ENCODE data around the gene MIGA2.

- TF ChIP-seq, protein P1, sequence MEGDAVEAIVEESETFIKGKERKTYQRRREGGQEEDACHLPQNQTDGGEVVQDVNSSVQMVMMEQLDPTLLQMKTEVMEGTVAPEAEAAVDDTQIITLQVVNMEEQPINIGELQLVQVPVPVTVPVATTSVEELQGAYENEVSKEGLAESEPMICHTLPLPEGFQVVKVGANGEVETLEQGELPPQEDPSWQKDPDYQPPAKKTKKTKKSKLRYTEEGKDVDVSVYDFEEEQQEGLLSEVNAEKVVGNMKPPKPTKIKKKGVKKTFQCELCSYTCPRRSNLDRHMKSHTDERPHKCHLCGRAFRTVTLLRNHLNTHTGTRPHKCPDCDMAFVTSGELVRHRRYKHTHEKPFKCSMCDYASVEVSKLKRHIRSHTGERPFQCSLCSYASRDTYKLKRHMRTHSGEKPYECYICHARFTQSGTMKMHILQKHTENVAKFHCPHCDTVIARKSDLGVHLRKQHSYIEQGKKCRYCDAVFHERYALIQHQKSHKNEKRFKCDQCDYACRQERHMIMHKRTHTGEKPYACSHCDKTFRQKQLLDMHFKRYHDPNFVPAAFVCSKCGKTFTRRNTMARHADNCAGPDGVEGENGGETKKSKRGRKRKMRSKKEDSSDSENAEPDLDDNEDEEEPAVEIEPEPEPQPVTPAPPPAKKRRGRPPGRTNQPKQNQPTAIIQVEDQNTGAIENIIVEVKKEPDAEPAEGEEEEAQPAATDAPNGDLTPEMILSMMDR (conservative IDR thresholded peaks at IDR 0.05; ENCODE audit: low read depth in 2 of 2) = no peak
- no peak for TF ChIP-seq EZH2 (IDR thresholded peaks at IDR 0.05; ENCODE audit: low read depth, unreplicated experiment)
- no peak for TF ChIP-seq POLR2AphosphoS5 (IDR thresholded peaks at IDR 0.05; ENCODE audit: low read depth)
- TF ChIP-seq CREB1 (CRISPR knock-in tag; IDR thresholded peaks at IDR 0.05; ENCODE audit: low read depth) = no peak
- TF ChIP-seq REST (IDR thresholded peaks at IDR 0.05; ENCODE audit: unreplicated experiment) = no peak
- no peak for TF ChIP-seq ZNF331 (CRISPR knock-in tag; IDR thresholded peaks at IDR 0.05; ENCODE audit: low read depth)
- no peak for TF ChIP-seq EZH2phosphoT487 (IDR thresholded peaks at IDR 0.05; ENCODE audit: unreplicated experiment)
- no peak for TF ChIP-seq JUNB (IDR thresholded peaks at IDR 0.05; ENCODE audit: unreplicated experiment)
- no peak for TF ChIP-seq ZNF114 (CRISPR knock-in tag; IDR thresholded peaks at IDR 0.05)
- no peak for TF ChIP-seq STAT1 (IDR thresholded peaks at IDR 0.05; ENCODE audit: unreplicated experiment)
- no peak for TF ChIP-seq NANOG (IDR thresholded peaks at IDR 0.05; ENCODE audit: borderline replicate concordance)
- TF ChIP-seq, protein P2, sequence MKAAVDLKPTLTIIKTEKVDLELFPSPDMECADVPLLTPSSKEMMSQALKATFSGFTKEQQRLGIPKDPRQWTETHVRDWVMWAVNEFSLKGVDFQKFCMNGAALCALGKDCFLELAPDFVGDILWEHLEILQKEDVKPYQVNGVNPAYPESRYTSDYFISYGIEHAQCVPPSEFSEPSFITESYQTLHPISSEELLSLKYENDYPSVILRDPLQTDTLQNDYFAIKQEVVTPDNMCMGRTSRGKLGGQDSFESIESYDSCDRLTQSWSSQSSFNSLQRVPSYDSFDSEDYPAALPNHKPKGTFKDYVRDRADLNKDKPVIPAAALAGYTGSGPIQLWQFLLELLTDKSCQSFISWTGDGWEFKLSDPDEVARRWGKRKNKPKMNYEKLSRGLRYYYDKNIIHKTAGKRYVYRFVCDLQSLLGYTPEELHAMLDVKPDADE (IDR thresholded peaks at IDR 0.05) = no peak
- TF ChIP-seq, protein P3, sequence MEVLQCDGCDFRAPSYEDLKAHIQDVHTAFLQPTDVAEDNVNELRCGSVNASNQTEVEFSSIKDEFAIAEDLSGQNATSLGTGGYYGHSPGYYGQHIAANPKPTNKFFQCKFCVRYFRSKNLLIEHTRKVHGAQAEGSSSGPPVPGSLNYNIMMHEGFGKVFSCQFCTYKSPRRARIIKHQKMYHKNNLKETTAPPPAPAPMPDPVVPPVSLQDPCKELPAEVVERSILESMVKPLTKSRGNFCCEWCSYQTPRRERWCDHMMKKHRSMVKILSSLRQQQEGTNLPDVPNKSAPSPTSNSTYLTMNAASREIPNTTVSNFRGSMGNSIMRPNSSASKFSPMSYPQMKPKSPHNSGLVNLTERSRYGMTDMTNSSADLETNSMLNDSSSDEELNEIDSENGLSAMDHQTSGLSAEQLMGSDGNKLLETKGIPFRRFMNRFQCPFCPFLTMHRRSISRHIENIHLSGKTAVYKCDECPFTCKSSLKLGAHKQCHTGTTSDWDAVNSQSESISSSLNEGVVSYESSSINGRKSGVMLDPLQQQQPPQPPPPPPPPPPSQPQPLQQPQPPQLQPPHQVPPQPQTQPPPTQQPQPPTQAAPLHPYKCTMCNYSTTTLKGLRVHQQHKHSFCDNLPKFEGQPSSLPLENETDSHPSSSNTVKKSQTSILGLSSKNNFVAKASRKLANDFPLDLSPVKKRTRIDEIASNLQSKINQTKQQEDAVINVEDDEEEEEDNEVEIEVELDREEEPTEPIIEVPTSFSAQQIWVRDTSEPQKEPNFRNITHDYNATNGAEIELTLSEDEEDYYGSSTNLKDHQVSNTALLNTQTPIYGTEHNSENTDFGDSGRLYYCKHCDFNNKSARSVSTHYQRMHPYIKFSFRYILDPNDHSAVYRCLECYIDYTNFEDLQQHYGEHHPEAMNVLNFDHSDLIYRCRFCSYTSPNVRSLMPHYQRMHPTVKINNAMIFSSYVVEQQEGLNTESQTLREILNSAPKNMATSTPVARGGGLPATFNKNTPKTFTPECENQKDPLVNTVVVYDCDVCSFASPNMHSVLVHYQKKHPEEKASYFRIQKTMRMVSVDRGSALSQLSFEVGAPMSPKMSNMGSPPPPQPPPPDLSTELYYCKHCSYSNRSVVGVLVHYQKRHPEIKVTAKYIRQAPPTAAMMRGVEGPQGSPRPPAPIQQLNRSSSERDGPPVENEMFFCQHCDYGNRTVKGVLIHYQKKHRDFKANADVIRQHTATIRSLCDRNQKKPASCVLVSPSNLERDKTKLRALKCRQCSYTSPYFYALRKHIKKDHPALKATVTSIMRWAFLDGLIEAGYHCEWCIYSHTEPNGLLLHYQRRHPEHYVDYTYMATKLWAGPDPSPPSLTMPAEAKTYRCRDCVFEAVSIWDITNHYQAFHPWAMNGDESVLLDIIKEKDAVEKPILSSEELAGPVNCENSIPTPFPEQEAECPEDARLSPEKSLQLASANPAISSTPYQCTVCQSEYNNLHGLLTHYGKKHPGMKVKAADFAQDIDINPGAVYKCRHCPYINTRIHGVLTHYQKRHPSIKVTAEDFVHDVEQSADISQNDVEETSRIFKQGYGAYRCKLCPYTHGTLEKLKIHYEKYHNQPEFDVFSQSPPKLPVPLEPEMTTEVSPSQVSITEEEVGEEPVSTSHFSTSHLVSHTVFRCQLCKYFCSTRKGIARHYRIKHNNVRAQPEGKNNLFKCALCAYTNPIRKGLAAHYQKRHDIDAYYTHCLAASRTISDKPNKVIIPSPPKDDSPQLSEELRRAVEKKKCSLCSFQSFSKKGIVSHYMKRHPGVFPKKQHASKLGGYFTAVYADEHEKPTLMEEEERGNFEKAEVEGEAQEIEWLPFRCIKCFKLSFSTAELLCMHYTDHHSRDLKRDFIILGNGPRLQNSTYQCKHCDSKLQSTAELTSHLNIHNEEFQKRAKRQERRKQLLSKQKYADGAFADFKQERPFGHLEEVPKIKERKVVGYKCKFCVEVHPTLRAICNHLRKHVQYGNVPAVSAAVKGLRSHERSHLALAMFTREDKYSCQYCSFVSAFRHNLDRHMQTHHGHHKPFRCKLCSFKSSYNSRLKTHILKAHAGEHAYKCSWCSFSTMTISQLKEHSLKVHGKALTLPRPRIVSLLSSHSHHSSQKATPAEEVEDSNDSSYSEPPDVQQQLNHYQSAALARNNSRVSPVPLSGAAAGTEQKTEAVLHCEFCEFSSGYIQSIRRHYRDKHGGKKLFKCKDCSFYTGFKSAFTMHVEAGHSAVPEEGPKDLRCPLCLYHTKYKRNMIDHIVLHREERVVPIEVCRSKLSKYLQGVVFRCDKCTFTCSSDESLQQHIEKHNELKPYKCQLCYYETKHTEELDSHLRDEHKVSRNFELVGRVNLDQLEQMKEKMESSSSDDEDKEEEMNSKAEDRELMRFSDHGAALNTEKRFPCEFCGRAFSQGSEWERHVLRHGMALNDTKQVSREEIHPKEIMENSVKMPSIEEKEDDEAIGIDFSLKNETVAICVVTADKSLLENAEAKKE (CRISPR knock-in tag; IDR thresholded peaks at IDR 0.05) = no peak
Observed at GRCh38 chr9:129022037-129022436, 14.4 kb upstream of the MIGA2 start.
